ENCODE data around the gene ECM2.

ECM2 gene

DNA sequence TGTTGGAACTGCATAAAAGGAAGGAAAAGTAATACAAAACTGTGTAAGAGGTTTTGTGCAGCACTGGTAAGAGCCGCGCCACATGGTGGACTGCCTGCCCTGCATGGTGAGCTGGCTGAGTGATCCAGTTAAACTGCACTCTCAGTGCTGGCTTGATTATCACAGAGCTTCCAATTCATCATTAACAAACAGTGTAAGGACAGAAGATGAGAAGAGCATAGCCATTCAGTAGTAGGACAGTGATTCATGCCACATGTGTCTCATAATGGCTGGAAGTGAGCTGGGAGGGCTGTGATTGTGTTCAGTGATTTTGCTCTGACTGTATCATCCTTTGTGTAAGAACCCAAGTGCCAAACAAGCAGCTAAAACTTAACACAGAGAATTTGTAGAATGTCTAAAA is 67.6 kb downstream of the ECM2 start:
- DNase-seq (ENCODE audit: low spot score) (no peak), FAIRE-seq (no peak)

DNA sequence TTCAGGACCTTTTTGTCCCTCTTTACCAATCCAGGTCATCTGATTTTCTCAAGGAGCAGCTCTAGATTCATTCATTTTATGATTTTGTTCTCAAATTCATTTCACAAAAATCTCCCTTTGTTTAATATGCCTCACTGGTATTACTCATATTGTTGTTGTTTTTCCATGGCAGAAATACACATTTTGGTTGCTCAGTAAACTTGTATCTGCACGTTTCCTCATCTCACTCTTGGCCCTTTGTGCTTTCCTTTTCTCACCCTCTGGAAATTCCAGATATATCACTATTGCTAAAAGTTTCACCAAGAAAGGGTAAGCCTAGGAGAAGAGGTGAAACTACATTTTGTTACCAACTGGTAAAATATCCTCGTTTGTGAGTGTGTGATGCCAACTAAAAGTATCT is 68.3 kb downstream of the ECM2 start:
- FAIRE-seq (no peak), DNase-seq (ENCODE audit: low spot score) (no peak)

DNA sequence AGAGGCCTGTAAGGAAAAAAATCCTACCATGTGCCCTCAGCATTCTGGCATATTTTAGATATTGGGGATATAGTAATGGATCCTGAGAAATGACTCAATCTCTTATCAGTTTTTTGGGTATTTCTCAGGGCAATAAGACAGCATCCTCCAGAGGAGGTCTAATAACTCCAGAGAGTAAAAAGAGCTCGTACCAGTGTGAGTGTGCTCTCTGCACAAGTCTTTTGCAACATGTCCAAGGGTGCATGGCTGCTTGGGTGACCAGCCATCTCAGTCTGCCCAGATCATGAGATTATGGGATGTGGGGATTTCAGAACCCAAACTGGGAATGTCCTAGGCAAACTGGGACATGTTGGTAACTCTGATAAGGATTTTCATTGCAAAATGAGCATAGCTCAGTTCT is 68.7 kb downstream of the ECM2 start:
- no peak for DNase-seq (ENCODE audit: low spot score)
- FAIRE-seq, result no peak

DNA sequence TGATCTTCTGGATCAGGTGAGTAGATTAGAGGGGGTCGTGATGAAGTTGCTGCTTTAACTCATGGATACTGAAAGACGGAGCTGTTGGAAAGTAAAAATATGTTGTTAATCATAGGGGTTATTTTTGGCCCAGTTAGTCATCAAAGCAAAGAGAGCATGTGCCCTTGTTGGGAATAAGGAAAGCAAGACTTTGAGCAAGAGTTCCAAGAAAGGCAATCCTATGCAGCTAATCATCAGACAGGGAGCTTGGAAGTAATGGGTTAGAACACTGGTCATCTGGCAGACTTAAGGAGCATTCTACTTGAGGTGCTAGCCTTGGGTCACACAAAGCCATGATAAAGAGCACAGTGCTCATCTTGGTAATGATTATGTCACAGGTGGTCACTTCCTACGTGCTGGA is 71.8 kb downstream of the ECM2 start:
- FAIRE-seq, result no peak
- no peak for DNase-seq (ENCODE audit: low spot score)

DNA sequence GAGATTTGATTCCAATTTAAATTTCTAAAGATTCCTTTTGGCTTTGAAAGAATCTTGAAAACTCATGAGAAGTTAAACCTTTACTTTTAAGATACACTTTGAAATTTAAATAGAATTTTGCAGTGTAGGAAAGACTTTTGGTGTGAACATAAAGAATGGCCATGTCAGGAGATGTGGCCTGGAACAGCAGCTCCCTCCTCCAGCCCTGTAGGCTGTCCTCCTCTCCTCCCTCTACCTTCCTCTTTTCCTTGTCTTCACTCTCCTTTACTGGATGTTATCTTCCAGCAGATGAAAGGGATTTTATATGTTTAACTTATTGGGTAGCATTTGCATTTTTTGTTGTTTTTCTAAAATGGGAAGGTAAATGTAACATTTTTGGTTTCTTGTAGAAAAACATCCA is 72.4 kb downstream of the ECM2 start:
- DNase-seq (ENCODE audit: low spot score), result no peak
- no peak for FAIRE-seq

DNA sequence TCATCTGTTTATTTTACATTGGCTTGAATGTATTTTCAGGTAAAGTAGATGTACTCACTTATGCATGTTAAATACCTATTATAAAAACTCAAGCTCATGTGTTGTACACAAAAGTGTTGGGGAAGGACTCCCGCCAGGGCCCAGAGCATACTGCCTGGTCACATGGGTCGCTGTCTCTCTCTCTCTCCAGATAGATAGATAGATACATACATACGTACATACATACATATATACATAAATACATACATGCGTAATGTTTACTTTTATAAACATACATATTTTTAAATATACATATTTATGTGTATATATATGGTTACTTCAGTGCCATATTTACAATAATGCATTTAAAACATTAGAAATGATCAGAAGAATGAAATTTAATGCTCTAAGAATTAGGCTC is 78.2 kb downstream of the ECM2 start:
- no peak for FAIRE-seq
- DNase-seq (ENCODE audit: low spot score), result no peak

DNA sequence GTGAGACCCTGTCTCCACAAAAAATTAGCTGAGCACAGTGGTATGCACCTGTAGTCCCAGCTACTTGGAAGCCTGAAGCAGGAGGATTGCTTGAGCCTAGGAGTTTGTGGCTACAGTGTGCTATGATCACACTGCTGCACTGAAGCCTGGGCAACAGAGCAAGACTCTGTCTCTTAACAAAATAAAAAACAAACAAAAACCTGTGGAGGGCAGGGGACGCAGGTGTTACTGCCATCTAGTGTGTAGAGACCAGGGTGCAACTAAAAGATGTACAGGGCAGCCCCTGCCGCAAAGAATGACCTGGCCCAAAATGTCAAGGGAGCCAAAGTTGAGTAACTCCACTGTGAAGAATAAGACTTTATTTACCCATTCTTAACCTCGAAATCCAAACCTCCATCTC is 80.6 kb downstream of the ECM2 start:
- FAIRE-seq, result no peak
- DNase-seq (ENCODE audit: low spot score), result no peak

DNA sequence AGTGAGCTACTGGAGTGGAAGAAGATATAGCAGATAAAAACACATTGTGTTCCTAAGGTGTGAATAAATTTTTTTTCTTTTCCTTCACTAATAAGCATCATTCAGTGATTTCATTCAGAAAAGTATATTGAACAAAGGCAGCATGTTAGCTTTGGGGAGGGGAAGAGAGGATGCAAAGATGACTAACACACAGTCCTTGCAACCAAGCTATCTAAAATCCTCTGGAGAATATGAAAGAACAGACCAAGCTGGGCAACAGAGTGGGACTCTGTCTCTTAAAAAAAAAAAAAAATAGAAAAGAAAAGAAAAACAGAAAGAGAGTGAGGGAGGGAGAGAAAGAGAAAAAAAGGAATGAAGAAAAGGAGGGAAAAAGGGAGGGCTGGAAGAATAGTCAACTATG is 89.3 kb downstream of the ECM2 start:
- FAIRE-seq (no peak), DNase-seq (ENCODE audit: low spot score) (no peak)

Data from RCC 7860 (cell line).